Activated naive CD4-positive, alpha-beta T cell treated with anti-CD3 and anti-CD28 coated beads, Interleukin-2, amount 50 U/mL, for 72 hours (primary cell): ENCODE results near the gene HS1BP3. TPM values are rescaled to one million over a fixed set of nuclear protein-coding genes. Genes with fewer than 3 reads are reported as not detected.
A peak's percentile ranks its signal among the peaks of the same experiment; 100 is the strongest.

ENCODE experiments used
- ATAC-seq, 2 donors: fragments of 150-1000 bp; cut with Tn5 transposase; 2 replicates each; pipeline ENCODE4 v1.10.0; 2021; ENCODE audit warnings: mild to moderate bottlenecking in 2 of 2, moderate library complexity in 2 of 2
- DNase-seq, 2 donors: peaks; one replicate each; pipeline ENCODE4 v3.0.0; 2021 to 2022; ENCODE audit warnings: low spot score in 2 of 2
- H3K27ac Mint-ChIP-seq, 2 donors: one replicate each; pipeline ENCODE4 v1.8.0; 2022; ENCODE audit warnings: mild to moderate bottlenecking in 2 of 2, mixed read lengths in 2 of 2
- H3K36me3 Mint-ChIP-seq, 2 donors: one replicate each; pipeline ENCODE4 v1.8.0; 2022; ENCODE audit warnings: mixed read lengths in 2 of 2
- H3K9me3 Mint-ChIP-seq, 2 donors: one replicate each; pipeline ENCODE4 v1.8.0; 2022; ENCODE audit warnings: mixed read lengths in 2 of 2
- total RNA-seq, 2 donors: library from RNA; stranded (reverse); gene quantifications; one replicate each; pipeline ENCODE4 v1.2.3, GENCODE V29; 2022

HS1BP3 gene
- total RNA-seq, 2 donors from 2014 or later = 6.1 to 7.9 TPM

DNA sequence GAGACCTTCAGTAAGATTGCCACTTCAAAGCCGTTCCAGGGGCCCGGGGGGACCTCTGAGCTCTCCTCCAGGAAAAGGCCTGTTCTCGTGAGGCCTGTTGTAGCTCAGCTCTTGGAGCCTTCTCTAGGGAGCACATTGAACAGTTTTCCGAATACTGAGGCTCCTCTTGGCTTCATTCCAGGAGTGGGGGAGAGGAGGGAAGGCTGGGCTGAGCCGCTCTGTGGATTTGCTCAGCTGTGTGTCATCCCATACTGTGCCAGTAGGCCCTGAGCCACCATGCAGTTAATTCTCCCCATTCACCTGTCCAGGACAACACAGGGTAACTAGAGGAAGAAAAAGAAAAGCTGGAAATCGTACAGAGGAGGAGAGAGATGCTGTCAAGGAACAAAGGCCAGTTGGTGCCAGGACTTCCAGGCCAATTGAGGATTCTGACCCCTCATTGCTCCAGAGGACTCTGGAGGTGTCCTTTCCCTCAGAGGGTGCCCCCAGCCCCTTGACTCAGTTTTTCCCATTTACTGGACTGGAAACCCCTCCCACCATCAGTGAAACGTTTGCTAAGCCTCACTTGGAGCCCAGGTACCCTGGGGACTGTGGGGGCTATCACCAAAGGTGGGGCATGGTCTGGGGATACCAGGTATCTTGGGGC is 41.4 kb downstream of the HS1BP3 start:
- ATAC-seq = no peak
- Mint-ChIP-seq H3K27ac (no peak overlapping the region), H3K36me3 (peaks cover 4 to 6% of the 10 kb centered on the region in 2 donors), H3K9me3 (peaks cover 4 to 6% of the 10 kb centered on the region in 2 donors)
- DNase-seq = peak in 1 of 2 donors; percentile 26

DNA sequence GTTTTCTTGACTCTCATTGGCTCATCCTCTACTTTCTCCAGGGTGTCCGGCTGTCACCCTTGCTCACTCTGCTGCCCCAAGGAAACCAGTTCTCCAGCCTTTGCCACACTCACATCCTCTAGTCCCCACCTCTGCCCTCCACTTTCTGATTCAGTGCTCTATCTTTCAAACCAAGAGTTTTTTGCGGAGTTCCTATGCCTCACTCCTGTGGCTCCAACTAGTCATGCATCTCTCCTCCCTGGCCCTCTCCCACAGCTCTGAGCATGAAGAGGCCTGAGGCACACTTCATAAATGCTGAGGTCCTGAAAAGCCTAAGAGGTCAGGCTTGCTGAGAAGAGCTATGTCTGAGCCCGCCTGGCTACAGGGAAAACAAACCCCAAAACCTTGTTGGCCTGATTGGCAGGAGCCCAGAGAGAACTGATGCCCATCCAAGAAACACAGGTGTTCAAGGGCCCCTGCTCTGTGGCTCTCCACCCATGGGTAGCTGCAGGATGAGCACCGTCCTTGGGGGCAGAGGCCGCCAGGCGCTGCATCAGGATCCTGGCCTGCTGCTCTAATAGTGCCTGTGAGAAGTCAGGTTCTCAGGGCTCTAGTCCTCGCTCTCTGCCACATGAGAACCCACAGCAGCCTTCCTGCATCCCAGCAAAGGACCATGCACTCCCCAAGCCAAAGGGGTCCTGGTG is 42.1 kb downstream of the HS1BP3 start:
- H3K27ac Mint-ChIP-seq = no peak overlapping the region
- H3K36me3 Mint-ChIP-seq = peaks cover 4 to 6% of the 10 kb centered on the region in 2 donors
- peaks cover 4 to 6% of the 10 kb centered on the region in 2 donors for H3K9me3 Mint-ChIP-seq
- DNase-seq (peak in 1 of 2 donors; percentile 23), ATAC-seq (no peak)

DNA sequence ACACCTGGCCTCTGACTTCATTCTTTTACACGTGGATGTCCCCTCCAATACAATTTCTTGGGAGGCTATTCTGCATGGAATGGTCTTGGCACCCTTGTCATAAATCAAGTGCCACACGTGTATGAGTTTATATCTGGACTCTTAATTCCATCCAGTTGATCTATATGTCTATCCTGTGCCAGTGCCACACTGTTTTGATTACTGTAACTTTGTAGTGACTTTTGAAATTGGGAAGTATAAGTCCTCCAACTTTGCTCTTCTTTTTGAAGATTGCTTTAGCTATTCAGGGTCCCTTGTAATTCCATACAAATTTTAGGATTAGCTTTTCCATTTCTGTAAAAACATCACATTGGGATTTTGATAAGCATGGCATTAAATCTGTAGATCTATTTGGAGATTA is 43.5 kb downstream of the HS1BP3 start:
- peaks cover 4 to 6% of the 10 kb centered on the region in 2 donors for H3K36me3 Mint-ChIP-seq
- H3K9me3 Mint-ChIP-seq = peaks cover 4 to 6% of the 10 kb centered on the region in 2 donors
- DNase-seq (no peak), ATAC-seq (no peak)
- H3K27ac Mint-ChIP-seq = no peak overlapping the region

DNA sequence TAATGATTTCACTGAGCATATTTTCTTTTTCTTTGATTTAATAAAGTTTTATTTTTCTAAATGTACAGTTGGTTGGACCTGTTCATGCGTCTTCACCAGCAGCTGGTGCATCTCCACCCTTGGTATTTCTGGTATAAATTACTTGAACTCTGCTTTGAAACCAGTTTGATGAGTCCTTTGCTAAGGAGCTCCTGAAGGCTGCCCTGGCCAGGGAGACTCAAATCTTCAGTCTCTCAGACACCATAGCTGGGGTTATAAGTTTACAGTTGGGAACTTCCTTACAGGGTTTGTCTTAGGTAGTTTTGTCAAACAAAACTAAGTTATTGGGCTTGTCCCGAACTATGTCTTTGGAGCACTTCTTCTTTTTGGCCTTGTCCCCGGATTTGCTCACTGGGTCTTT is 44.7 kb downstream of the HS1BP3 start:
- DNase-seq = no peak
- H3K36me3 Mint-ChIP-seq = peaks cover 4 to 6% of the 10 kb centered on the region in 2 donors
- H3K9me3 Mint-ChIP-seq = peaks cover 4 to 6% of the 10 kb centered on the region in 2 donors
- H3K27ac Mint-ChIP-seq = no peak overlapping the region
- no peak for ATAC-seq

DNA sequence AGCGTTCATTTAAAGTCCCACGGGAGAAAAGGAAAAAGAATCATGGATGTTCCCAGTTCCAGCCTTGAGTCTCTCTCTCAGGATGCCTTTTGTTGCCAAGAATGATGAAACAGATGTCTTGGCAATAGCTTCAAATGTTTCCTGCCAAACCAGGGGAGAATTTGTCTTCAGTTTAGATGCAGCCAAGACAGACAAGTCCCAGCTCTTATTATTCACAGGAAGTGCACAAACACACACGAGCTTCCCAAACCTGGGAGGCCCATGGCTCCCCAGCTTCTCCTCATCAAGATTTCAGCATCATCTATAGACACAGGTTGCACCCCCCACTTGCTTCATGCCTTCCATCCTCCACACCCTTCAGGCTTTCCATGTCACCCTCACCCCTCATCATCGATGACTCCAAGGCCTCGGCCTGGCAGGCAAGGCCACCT is 45.9 kb downstream of the HS1BP3 start:
- H3K9me3 Mint-ChIP-seq = peaks cover 4 to 6% of the 10 kb centered on the region in 2 donors
- ATAC-seq (no peak), DNase-seq (no peak)
- peaks cover 4 to 6% of the 10 kb centered on the region in 2 donors for H3K36me3 Mint-ChIP-seq
- H3K27ac Mint-ChIP-seq = peak overlapping the region in 1 of 2 donors; percentile 27

DNA sequence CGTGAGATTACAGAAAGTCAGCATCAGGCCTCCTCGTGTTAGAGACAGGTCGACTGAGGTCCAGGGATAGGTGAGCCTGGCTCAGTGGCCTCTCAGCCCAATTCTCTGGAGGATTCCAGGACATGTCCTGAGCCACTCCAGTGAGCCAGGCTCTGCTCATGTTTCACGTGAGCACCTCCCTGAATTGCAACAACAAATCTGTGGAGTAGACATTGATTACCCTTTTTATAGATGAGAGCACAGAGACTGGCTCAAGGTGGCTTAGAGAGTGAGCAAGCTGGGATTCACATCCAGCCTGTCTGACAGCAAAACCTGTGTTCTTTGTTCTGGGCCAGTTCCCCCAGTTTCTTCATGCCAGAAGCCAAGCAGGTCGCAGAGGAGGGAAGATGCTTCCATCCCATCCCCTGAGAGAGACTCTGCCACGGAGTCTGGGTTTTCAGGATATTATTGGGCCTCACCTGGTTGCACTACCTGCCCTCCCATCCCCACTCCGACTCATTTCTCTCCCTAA is 46.4 kb downstream of the HS1BP3 start:
- H3K9me3 Mint-ChIP-seq = peaks cover 4 to 6% of the 10 kb centered on the region in 2 donors
- no peak for ATAC-seq
- peaks cover 4 to 6% of the 10 kb centered on the region in 2 donors for H3K36me3 Mint-ChIP-seq
- no peak overlapping the region for H3K27ac Mint-ChIP-seq
- DNase-seq = no peak

DNA sequence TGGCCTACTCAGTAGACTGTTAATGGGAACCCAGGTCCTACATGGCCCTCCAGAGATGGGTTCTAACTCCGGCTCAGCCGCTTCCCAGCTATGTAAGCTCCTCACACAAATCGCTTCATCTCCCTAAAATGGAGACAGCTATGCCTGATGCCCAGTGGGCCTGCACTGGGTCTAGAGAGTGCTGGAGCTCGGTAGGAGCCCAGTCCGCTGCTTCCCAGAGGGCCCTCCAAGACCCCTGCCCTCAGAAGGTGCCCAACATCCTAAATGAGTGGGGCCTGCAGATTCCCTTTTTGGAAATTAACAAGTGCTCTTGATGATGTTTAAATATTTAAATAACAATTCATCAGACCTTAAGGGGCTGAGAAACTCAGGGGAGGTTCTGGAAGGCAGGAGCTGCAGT is 47.1 kb downstream of the HS1BP3 start:
- DNase-seq (peak in 1 of 2 donors; percentile 20), ATAC-seq (no peak)
- peaks cover 2 to 6% of the 10 kb centered on the region in 2 donors for H3K36me3 Mint-ChIP-seq
- H3K27ac Mint-ChIP-seq = no peak overlapping the region
- H3K9me3 Mint-ChIP-seq = peaks cover 4 to 6% of the 10 kb centered on the region in 2 donors

DNA sequence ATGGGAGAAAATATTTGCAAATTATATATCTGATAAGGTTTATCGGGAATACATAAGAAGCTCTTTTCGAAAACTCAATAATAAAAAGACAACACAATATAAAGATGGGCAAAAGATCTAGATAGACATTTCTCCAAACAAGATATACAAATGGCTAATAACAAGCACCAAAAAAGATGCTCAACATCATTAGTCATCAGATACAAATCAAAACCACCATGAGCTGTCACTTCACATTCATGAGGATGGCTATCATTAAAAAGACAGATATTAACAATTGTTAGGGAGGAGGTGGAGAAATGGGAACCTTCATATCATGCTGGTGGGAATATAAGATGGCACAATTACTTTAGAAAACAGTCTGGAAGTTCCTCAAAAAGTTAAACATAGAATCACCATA is 48.1 kb downstream of the HS1BP3 start:
- ATAC-seq (no peak), DNase-seq (no peak)
- peaks cover 0 to 4% of the 10 kb centered on the region in 2 donors for H3K9me3 Mint-ChIP-seq
- H3K27ac Mint-ChIP-seq = no peak overlapping the region
- peaks cover 0 to 3% of the 10 kb centered on the region in 2 donors for H3K36me3 Mint-ChIP-seq

DNA sequence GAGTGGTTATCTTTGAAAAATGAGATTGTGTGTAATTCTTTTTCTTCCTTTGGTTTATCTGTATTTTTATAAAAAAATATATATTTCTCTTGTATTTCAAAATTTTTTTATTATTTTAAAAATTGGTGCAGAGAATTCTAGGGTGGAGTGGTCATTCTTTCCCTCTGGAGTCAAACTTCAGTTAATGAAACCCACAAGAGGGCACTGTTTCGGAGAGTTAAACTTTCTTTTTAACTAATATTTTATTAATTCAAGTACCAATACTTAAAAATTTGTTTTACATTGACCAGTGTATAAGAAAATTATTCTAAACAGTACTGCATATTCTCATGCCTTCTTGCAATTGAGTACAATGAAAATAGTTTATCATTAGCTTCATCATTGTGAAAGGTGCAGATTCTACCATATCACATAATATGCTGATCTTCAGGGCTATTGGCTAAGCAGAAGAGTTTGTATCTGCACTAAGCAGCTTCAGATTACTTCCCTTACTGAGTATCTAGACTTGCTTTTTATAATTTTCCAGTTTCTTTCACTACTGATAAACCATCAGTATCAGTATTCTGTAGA is 50.1 kb downstream of the HS1BP3 start:
- Mint-ChIP-seq H3K27ac (no peak overlapping the region), H3K36me3 (no peaks in the 10 kb centered on the region), H3K9me3 (no peaks in the 10 kb centered on the region)
- ATAC-seq (no peak), DNase-seq (no peak)

DNA sequence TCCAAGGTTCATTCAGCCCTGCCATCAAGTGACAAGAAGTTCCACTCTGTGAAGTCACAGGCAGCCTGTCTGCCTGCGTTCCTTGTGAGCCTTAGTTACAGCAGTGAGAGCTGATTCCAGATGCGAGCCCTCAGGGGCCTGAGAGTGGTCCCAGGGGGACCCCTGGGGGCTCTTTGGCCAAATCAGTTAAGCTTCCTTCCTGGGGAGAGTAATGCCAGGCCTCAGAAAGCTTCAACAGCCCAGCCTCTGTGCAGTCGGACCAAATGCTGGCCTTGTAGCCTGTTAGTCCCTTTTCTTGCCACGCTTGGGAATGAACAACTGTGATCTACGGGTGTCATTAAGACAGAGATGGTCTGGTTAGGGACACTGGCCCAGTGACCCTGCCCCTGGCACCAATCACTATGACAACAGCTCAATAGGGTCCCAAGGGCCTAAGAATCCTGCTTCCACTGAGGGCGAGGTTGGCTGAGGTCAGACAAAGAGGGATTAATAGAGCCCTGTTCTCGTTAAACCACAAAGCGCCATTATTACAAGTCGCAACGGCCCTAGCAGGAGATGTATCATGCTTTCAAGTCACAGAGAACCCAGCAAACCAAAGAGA is 50.9 kb downstream of the HS1BP3 start:
- Mint-ChIP-seq H3K9me3 (no peaks in the 10 kb centered on the region), H3K27ac (no peak overlapping the region)
- ATAC-seq = no peak

DNA sequence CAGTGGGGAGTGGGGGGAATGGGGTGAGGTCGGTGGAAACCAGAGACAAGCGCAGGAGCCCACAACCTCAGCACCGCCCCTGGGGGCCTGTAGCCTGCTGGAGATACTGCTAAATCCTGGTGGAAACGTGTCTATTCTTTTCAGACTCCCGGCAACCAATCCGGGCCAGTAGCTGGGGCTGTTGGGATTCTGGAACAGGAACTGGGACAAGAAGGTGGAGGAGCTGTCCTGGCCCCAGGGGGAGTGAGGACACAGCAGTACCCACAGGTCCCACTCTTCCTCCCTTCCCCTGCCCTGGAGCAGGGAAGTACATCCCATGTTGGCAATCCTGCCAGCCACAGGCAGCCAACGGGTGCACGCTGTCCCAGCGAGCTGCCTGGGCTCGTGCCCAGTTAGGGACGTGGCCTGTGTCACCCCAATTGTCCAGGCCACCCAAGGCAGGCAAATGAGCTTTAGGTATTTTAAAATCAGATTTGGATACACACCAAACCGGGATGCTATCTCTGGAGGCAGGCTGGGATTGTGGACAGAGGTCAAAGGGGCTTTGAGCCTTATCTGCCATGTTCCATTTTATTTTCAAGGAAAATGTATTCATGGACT is 51.8 kb downstream of the HS1BP3 start:
- no peak overlapping the region for H3K27ac Mint-ChIP-seq
- H3K9me3 Mint-ChIP-seq = no peaks in the 10 kb centered on the region
- ATAC-seq (no peak), DNase-seq (peak in 1 of 2 donors; percentile 40)
- no peaks in the 10 kb centered on the region for H3K36me3 Mint-ChIP-seq

More for the DNA sequence above, 50.9 kb downstream of the HS1BP3 start:
- H3K36me3 Mint-ChIP-seq = no peaks in the 10 kb centered on the region
- peak in 1 of 2 donors; percentile 18 for DNase-seq

DNA sequence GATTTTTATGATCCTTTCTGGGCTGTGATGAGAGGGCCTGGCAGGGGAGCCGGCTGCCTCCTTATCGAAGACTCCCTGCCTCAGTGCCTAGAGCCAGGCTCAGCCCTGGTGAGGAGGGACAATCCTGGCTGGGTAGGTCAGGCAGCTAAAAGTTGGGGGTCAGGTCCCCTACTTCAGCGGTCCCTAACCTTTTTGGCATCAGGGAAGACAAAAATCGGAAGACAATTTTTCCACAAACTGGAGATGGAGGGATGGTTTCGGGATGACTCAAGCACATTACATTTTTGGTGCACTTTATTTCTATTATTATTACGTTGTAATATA is 53.1 kb downstream of the HS1BP3 start:
- Mint-ChIP-seq H3K9me3 (no peaks in the 10 kb centered on the region), H3K36me3 (no peaks in the 10 kb centered on the region), H3K27ac (no peak overlapping the region)
- DNase-seq (peak in 1 of 2 donors; percentile 23), ATAC-seq (no peak)

DNA sequence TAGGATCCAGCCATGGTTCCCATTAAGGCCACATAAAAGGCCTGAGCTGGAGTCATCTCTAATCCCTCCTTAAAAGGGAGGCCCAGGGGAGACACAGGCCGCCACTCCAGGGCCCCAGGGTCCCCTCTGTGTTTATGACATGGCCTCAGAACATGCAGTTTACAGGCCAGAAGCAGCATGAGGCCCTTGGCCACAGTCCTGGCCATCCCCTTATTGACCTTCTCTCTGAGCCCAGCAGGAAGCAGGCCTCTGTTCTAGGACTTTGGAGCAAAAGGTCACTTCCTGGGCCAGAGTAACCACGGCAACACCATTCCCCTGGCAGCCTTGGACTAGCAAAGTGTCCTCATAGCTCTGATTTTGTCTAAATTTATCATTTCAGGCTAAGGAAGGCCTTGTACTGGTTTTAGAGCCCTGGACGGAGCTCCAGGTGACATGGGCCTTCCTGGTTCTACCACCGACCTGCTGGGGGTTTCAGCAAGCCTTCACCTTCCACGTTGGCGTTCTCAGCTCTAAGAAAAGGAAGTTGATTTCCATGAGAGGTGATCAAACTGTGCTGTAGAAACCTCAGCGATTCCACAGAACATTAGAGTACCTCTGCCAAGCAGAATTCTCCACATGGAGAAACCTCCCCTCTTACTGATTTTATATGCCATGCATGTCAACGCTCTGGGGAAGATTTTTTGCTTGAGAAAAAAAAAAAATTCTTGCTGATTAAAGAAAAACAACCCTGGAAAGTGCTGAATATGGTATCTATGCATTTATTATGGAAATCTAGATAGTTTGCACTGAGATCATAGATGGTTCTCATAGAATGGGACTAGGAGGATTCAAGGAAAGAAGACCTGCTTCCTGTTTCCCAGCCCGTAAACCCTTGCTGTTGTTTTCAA is 53.7 kb downstream of the HS1BP3 start:
- ATAC-seq = no peak
- Mint-ChIP-seq H3K36me3 (no peaks in the 10 kb centered on the region), H3K27ac (peak overlapping the region; percentile 65 to 74), H3K9me3 (no peaks in the 10 kb centered on the region)
- DNase-seq = peak in 1 of 2 donors; percentile 43

DNA sequence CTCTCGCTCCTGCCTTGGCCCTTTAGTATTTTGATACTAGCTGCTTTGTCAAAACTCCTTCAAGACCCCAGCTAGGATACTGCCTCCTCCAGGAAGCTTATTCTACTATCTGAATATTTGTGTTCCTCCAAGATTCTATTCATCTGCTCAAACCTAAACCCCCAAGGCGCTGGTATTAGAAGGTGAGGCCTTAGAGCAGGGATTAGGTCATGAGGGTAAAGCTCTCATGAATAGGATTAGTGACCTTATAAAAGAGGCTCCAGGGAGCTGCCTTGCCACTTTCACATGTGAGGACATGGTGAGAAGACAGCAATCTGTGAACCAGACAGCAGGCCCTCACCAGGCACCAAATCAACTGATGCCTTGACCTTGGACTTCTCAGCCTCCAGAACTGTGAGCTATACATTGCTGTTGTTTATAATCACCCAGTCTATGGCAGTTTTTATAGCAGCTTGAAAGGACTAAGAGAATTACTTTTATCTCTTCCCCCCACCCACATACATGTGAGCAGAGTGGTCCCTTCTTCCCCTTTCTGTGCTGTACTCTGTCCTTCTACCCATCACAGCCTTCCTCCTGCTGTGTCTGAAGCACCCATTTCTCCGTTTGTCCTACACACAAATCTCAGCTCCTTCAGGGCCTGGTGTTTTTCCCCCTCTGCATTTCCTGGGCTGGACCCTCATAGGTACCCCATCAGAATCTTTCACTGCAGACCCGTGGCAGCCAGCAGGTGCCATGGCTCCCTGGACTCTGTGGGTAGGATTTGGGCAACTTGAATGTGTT is 54.5 kb downstream of the HS1BP3 start:
- DNase-seq (no peak), ATAC-seq (no peak)
- H3K36me3 Mint-ChIP-seq = no peaks in the 10 kb centered on the region
- peak overlapping the region; percentile 74 to 79 for H3K27ac Mint-ChIP-seq
- H3K9me3 Mint-ChIP-seq = no peaks in the 10 kb centered on the region
